IPS-15b (cell line): ENCODE data around the gene MTNR1A.

Experiments
- H3K27me3 ChIP-seq: one replicate; pipeline ENCODE4 v1.6.1; 2013; ENCODE audit warnings: low read length; ENCODE audit not compliant: control insufficient read depth, insufficient read depth
- H3K36me3 ChIP-seq: one replicate; pipeline ENCODE4 v1.6.1; 2013; ENCODE audit warnings: low read length; ENCODE audit not compliant: control insufficient read depth, insufficient read depth
- H3K4me1 ChIP-seq: one replicate; pipeline ENCODE4 v1.6.1; 2013; ENCODE audit warnings: mild to moderate bottlenecking, low read length; ENCODE audit not compliant: control insufficient read depth, insufficient read depth
- H3K4me3 ChIP-seq: one replicate; pipeline ENCODE4 v1.5.1; 2013; ENCODE audit warnings: low read depth, low read length
- H3K9ac ChIP-seq: one replicate; pipeline ENCODE4 v1.6.1; 2013; ENCODE audit warnings: low read depth, mild to moderate bottlenecking, low read length
- H3K9me3 ChIP-seq: one replicate; pipeline ENCODE4 v1.6.1; 2013; ENCODE audit warnings: mild to moderate bottlenecking, low read length; ENCODE audit not compliant: control insufficient read depth, insufficient read depth

MTNR1A gene

GRCh38 chr4:186588503-186588902 is 33.1 kb upstream of the MTNR1A start:
- H3K27me3 ChIP-seq = no peaks in the 10 kb centered on the region

GRCh38 chr4:186587416-186588018 is 32.1 kb upstream of the MTNR1A start:
- no peaks in the 10 kb centered on the region for H3K27me3 ChIP-seq
- no peaks in the 10 kb centered on the region for H3K9me3 ChIP-seq
- no peaks in the 10 kb centered on the region for H3K4me1 ChIP-seq
- H3K4me3 ChIP-seq = no peak overlapping the region
- H3K9ac ChIP-seq = no peak overlapping the region
- peaks cover 4% of the 10 kb centered on the region for H3K36me3 ChIP-seq

More at GRCh38 chr4:186588503-186588902, 33.1 kb upstream of the MTNR1A start:
- H3K36me3 ChIP-seq = peaks cover 9% of the 10 kb centered on the region
- no peak overlapping the region for H3K4me3 ChIP-seq
- H3K9ac ChIP-seq = no peak overlapping the region
- H3K9me3 ChIP-seq = no peaks in the 10 kb centered on the region
- no peaks in the 10 kb centered on the region for H3K4me1 ChIP-seq

GRCh38 chr4:186586205-186586604 is 30.8 kb upstream of the MTNR1A start:
- H3K4me1 ChIP-seq = no peaks in the 10 kb centered on the region
- no peak overlapping the region for H3K9ac ChIP-seq
- H3K36me3 ChIP-seq = peaks cover 4% of the 10 kb centered on the region

GRCh38 chr4:186584912-186585311 is 29.5 kb upstream of the MTNR1A start:
- no peak overlapping the region for H3K4me3 ChIP-seq
- no peaks in the 10 kb centered on the region for H3K4me1 ChIP-seq
- no peaks in the 10 kb centered on the region for H3K9me3 ChIP-seq
- H3K9ac ChIP-seq = no peak overlapping the region
- H3K36me3 ChIP-seq = peaks cover 4% of the 10 kb centered on the region
- H3K27me3 ChIP-seq = no peaks in the 10 kb centered on the region

More at GRCh38 chr4:186586205-186586604, 30.8 kb upstream of the MTNR1A start:
- H3K4me3 ChIP-seq = no peak overlapping the region
- H3K27me3 ChIP-seq = no peaks in the 10 kb centered on the region
- no peaks in the 10 kb centered on the region for H3K9me3 ChIP-seq

- Histone ChIP-seq H3K27me3 (no peaks in the 10 kb centered on the region), H3K9ac (no peak overlapping the region), H3K36me3 (no peaks in the 10 kb centered on the region), H3K4me3 (no peak overlapping the region), H3K9me3 (no peaks in the 10 kb centered on the region), H3K4me1 (no peaks in the 10 kb centered on the region)
Measured at GRCh38 chr4:186581421-186581820, 26.1 kb upstream of the MTNR1A start.

GRCh38 chr4:186580669-186581068 is 25.3 kb upstream of the MTNR1A start:
- H3K9ac ChIP-seq = no peak overlapping the region
- H3K27me3 ChIP-seq = no peaks in the 10 kb centered on the region
- no peaks in the 10 kb centered on the region for H3K9me3 ChIP-seq
- H3K4me1 ChIP-seq = no peaks in the 10 kb centered on the region
- no peak overlapping the region for H3K4me3 ChIP-seq
- H3K36me3 ChIP-seq = no peaks in the 10 kb centered on the region

GRCh38 chr4:186570193-186570996 is 15.0 kb upstream of the MTNR1A start:
- no peaks in the 10 kb centered on the region for H3K9me3 ChIP-seq
- no peaks in the 10 kb centered on the region for H3K27me3 ChIP-seq
- no peaks in the 10 kb centered on the region for H3K36me3 ChIP-seq
- no peak overlapping the region for H3K9ac ChIP-seq
- H3K4me3 ChIP-seq = no peak overlapping the region
- H3K4me1 ChIP-seq = peaks cover 7% of the 10 kb centered on the region

- H3K9me3 ChIP-seq = no peaks in the 10 kb centered on the region
- no peaks in the 10 kb centered on the region for H3K27me3 ChIP-seq
- H3K36me3 ChIP-seq = no peaks in the 10 kb centered on the region
- H3K4me1 ChIP-seq = peaks cover 7% of the 10 kb centered on the region
- H3K9ac ChIP-seq = no peak overlapping the region
- H3K4me3 ChIP-seq = no peak overlapping the region
Measured at GRCh38 chr4:186569533-186570192, 14.3 kb upstream of the MTNR1A start.

- H3K27me3 ChIP-seq = no peaks in the 10 kb centered on the region
- no peaks in the 10 kb centered on the region for H3K9me3 ChIP-seq
- H3K4me1 ChIP-seq = peaks cover 7% of the 10 kb centered on the region
- no peak overlapping the region for H3K9ac ChIP-seq
- H3K4me3 ChIP-seq = no peak overlapping the region
- H3K36me3 ChIP-seq = no peaks in the 10 kb centered on the region
Measured at GRCh38 chr4:186566068-186566467, 10.7 kb upstream of the MTNR1A start.

- no peaks in the 10 kb centered on the region for H3K27me3 ChIP-seq
- no peak overlapping the region for H3K9ac ChIP-seq
- H3K4me3 ChIP-seq = no peak overlapping the region
Measured at GRCh38 chr4:186563761-186564160, 8.4 kb upstream of the MTNR1A start.

GRCh38 chr4:186561748-186562147 is 6.4 kb upstream of the MTNR1A start:
- no peak overlapping the region for H3K9ac ChIP-seq
- H3K27me3 ChIP-seq = no peaks in the 10 kb centered on the region
- no peaks in the 10 kb centered on the region for H3K4me1 ChIP-seq
- no peaks in the 10 kb centered on the region for H3K9me3 ChIP-seq
- H3K36me3 ChIP-seq = no peaks in the 10 kb centered on the region
- no peak overlapping the region for H3K4me3 ChIP-seq

More at GRCh38 chr4:186563761-186564160, 8.4 kb upstream of the MTNR1A start:
- H3K4me1 ChIP-seq = no peaks in the 10 kb centered on the region
- no peaks in the 10 kb centered on the region for H3K9me3 ChIP-seq
- H3K36me3 ChIP-seq = no peaks in the 10 kb centered on the region
